Measurements from ENCODE around the gene KBTBD3.

- TF ChIP-seq POLR2A (IDR thresholded peaks at IDR 0.05; ENCODE audit: low read depth, low read length) (no peak), TAF1 (IDR thresholded peaks at IDR 0.05; ENCODE audit: borderline replicate concordance, low read depth, low read length) (no peak), POLR2AphosphoS5 (IDR thresholded peaks at IDR 0.05; ENCODE audit: low read depth, low read length) (no peak)
These were observed 4.9 kb upstream of the KBTBD3 start for GRCh38 chr11:106082096-106082495.

Measured in GM12892 (cell line).